Measurements from ENCODE around the gene PGM1.

PGM1 gene

GRCh38 chr1:63593886-63594605 lies 835 bp downstream of the PGM1 start:
- H3K4me1 ChIP-seq (ENCODE audit: control insufficient read depth, low read length): peaks cover 20% of the 10 kb centered on the region
- peak overlapping the region; percentile 64 for H3K4me2 ChIP-seq (ENCODE audit: low read length)
- H3K4me3 ChIP-seq (ENCODE audit: low read length): peak overlapping the region; percentile 82

GRCh38 chr1:63595435-63595834 lies 2.2 kb downstream of the PGM1 start:
- H3K27me3 ChIP-seq (ENCODE audit: control insufficient read depth, low read length): no peaks in the 10 kb centered on the region
- peaks cover 20% of the 10 kb centered on the region for H3K4me1 ChIP-seq (ENCODE audit: control insufficient read depth, low read length)
- peaks cover 13% of the 10 kb centered on the region for H3K36me3 ChIP-seq (ENCODE audit: control insufficient read depth, low read length)
- no peaks in the 10 kb centered on the region for H3F3A ChIP-seq (ENCODE audit: control insufficient read depth, insufficient read depth)
- no peak overlapping the region for H3K27ac ChIP-seq (ENCODE audit: low read depth, low read length)
- no peak for TF ChIP-seq CTCF (IDR thresholded peaks at IDR 0.05; ENCODE audit: low read depth, low read length, poor library complexity, severe bottlenecking)
- no peak for TF ChIP-seq EZH2phosphoT487 (IDR thresholded peaks at IDR 0.05; ENCODE audit: borderline replicate concordance, low read length)
- peaks cover 50% of the 10 kb centered on the region for H3K79me2 ChIP-seq (ENCODE audit: control insufficient read depth, low read length)
- H3K4me3 ChIP-seq (ENCODE audit: low read length): peak overlapping the region; percentile 82
- no peaks in the 10 kb centered on the region for H3K9me2 ChIP-seq (replicated peaks; ENCODE audit: control insufficient read depth, low read length)
- H3K4me2 ChIP-seq (ENCODE audit: low read length): peak overlapping the region; percentile 64
- no peaks in the 10 kb centered on the region for H3K9me3 ChIP-seq (ENCODE audit: control insufficient read depth, insufficient read depth, low read length)
- H4K20me1 ChIP-seq (ENCODE audit: control insufficient read depth, insufficient read depth, low read depth, low read length): no peaks in the 10 kb centered on the region

More at GRCh38 chr1:63593886-63594605, 835 bp downstream of the PGM1 start:
- H3K9me2 ChIP-seq (replicated peaks; ENCODE audit: control insufficient read depth, low read length): no peaks in the 10 kb centered on the region
- H3K27ac ChIP-seq (ENCODE audit: low read depth, low read length): peak overlapping the region; percentile 81
- no peaks in the 10 kb centered on the region for H4K20me1 ChIP-seq (ENCODE audit: control insufficient read depth, insufficient read depth, low read depth, low read length)
- H3K79me2 ChIP-seq (ENCODE audit: control insufficient read depth, low read length): peaks cover 50% of the 10 kb centered on the region
- TF ChIP-seq CTCF (IDR thresholded peaks at IDR 0.05; ENCODE audit: low read depth, low read length, poor library complexity, severe bottlenecking) (no peak), EZH2phosphoT487 (IDR thresholded peaks at IDR 0.05; ENCODE audit: borderline replicate concordance, low read length) (no peak)
- no peaks in the 10 kb centered on the region for H3K9me3 ChIP-seq (ENCODE audit: control insufficient read depth, insufficient read depth, low read length)
- H3F3A ChIP-seq (ENCODE audit: control insufficient read depth, insufficient read depth): no peaks in the 10 kb centered on the region
- H3K27me3 ChIP-seq (ENCODE audit: control insufficient read depth, low read length): no peaks in the 10 kb centered on the region
- H3K36me3 ChIP-seq (ENCODE audit: control insufficient read depth, low read length): peaks cover 13% of the 10 kb centered on the region

GRCh38 chr1:63599799-63600198 lies 6.6 kb downstream of the PGM1 start:
- Histone ChIP-seq H3F3A (ENCODE audit: control insufficient read depth, insufficient read depth) (no peaks in the 10 kb centered on the region), H3K79me2 (ENCODE audit: control insufficient read depth, low read length) (peaks cover 49% of the 10 kb centered on the region), H3K9me2 (replicated peaks; ENCODE audit: control insufficient read depth, low read length) (no peaks in the 10 kb centered on the region), H3K4me1 (ENCODE audit: control insufficient read depth, low read length) (peaks cover 8% of the 10 kb centered on the region), H3K27me3 (ENCODE audit: control insufficient read depth, low read length) (no peaks in the 10 kb centered on the region), H4K20me1 (ENCODE audit: control insufficient read depth, insufficient read depth, low read depth, low read length) (no peaks in the 10 kb centered on the region), H3K9me3 (ENCODE audit: control insufficient read depth, insufficient read depth, low read length) (no peaks in the 10 kb centered on the region), H3K4me2 (ENCODE audit: low read length) (no peak overlapping the region), H3K27ac (ENCODE audit: low read depth, low read length) (no peak overlapping the region), H3K36me3 (ENCODE audit: control insufficient read depth, low read length) (peaks cover 11% of the 10 kb centered on the region), H3K4me3 (ENCODE audit: low read length) (no peak overlapping the region)
- no peak for TF ChIP-seq EZH2phosphoT487 (IDR thresholded peaks at IDR 0.05; ENCODE audit: borderline replicate concordance, low read length)
- no peak for TF ChIP-seq CTCF (IDR thresholded peaks at IDR 0.05; ENCODE audit: low read depth, low read length, poor library complexity, severe bottlenecking)
